ENCODE data around the gene PRR5L.

PRR5L gene

DNA sequence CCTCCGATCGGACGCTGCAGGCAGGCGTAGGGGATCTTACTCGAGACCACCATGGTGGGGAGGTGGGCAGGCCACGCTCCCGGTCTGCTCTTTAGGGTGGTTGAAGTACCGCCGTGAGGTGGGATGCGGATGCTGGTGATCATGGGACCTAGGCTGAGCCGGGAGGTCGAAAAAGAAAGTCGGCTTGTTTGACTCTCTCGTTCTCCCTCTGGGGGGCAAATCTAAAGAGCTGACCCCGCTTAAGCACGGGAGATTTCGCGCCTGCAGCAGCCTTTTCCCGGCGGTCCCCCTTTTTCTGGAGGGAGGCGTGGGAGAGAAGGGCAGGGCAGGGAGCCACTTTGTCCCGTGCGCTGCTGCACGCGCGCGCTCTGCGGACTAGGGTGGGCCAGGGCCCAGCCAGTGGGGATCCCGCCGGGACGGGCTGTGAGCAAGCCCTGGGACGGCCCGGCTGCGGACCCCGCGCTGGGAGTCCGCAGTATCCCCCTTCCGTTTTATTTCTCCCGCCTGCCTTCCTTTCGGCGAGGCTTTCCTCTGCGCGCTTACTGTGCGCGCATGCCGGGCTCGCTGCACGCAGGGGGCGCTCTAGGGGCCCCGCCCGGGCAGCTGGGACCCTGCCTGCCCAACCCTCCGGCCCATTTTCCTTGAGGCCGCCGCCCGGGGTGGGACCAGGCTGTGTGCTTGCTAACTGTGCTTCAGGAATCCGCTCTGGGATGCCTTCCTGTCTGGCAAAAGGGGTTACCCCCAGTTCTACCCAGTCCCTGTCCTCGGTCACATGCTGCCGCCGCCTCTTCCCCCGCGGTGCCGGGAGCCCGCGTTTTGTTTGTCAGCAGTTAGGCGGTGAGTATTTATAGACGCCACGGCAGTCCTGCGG is 81.0 kb downstream of the PRR5L start:
- DNase-seq (ENCODE audit: low read depth), result no peak

DNA sequence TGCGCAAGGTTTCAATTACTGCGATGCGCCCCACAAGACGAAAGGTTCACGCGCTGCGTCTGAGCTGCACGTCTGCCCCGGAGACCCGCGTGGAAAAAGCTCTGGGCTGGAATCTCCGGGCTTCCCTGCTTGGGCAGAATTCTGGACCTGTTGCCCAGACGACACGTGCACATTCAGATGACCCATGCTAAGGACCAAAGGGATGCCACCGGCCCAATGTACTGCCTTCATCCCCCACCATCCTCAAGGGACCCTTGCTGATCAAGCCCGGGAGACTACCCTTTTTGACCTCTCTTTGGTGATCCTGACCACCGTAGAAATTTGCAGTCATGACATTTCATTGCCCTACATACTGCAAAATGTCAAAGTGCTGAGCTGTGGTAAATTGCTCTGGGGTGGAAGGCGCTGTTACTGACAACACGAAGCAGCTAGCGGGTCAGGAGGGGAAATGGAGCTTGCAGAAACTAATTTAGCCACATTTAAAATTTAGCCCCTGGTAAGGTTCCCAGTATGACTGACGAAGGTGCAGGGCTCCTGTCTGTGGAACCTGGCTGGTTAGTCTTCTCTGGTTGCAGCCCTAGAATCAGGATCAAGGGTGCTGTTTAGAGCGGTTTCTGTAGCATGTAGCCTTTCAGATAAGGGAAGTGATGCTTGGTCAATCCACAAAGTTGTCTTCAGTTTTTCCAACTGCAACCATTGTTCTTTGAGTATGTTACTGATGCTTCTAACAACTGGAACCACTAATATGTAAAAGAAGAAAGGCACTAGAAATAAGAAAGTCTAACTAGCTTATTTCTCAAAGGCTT is 81.9 kb downstream of the PRR5L start:
- no peak for DNase-seq (ENCODE audit: low read depth)

DNA sequence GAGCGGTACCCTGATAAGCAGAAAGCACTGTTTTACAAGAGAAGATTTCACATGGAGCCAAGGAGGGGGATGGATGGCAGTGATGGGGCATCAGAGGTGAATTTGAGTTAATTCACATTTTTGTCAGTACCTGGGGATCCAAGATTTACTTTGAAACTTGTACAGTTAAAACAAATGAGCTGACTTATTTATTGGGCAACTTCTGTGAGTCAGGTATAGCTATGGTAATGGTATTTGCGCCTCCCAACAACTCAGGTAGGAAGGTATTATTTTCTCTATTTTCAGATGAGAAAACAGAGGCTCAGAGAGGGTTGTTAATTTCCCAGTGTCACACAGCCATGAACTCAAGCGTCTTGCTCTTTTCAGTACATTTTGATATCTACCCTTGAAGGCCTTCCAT is 83.6 kb downstream of the PRR5L start:
- DNase-seq (ENCODE audit: low read depth), result no peak

DNA sequence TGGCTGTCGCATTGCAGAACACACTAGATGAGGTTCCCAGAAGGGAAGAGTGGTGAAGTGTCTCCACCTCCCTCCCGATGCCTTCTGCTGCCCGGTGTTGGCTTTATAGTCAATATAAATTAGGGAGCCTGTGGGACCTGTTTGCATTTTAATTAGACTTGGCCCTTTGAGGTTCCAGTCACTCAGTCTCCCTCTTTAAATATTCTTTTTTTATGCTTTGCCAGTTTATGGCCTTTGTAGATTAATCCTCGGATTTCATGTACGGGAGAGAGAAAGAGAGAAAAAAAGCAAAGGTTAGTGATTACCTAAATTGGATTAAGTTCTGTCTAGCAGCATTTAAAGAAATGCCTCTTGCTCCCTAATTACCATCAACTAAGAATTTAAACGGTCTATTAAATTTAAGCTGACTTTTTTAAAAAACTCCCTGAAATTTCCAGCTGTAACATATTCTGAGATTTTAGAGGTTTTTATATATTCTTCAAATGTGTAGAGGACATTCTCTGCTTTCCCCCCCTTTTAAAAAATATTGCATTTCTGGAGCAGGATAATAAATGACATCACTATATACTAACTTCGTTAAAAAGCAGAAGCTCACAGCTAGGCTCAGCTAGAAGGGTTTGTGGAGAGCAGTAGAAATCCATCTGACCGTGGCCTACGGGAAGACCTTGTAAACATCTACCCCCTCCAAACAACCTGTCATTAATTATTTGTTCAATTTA is 84.4 kb downstream of the PRR5L start:
- DNase-seq (ENCODE audit: low read depth), result no peak

DNA sequence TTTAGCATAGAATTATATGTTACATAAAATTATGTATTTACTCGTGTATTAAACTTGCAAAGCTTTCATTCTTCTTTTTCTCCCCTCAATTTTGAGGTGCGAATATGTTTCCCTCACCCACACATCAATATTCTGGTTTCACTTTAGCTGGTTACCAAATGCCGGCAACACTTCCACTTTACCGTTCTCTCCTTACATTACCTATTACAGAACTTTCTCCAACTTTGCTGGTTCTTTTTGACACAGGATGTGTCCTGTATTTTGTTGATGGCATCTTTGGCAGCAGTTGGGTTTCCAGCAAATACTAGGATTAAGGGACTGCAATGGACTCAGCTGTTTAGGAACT is 84.9 kb downstream of the PRR5L start:
- no peak for DNase-seq (ENCODE audit: low read depth)

DNA sequence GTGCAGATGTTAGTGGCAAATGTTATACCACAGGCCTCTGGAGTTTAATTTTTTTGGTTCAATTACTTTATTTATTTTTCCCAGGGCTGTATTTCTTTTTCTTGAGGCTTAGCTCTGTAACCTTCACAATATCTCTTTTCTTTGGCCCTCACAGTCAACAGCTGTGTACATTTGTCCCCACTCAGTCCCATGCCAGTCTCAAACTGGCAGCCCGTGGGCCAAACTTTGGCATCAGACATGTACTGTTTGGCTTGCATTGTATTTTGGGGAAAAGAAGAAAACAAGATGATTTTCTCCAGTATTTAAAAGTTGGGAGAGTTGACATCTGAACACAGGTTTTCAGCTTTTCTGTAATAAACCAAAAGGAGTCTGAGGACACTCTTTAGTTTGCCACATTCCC is 87.1 kb downstream of the PRR5L start:
- DNase-seq (ENCODE audit: low read depth), result no peak

DNA sequence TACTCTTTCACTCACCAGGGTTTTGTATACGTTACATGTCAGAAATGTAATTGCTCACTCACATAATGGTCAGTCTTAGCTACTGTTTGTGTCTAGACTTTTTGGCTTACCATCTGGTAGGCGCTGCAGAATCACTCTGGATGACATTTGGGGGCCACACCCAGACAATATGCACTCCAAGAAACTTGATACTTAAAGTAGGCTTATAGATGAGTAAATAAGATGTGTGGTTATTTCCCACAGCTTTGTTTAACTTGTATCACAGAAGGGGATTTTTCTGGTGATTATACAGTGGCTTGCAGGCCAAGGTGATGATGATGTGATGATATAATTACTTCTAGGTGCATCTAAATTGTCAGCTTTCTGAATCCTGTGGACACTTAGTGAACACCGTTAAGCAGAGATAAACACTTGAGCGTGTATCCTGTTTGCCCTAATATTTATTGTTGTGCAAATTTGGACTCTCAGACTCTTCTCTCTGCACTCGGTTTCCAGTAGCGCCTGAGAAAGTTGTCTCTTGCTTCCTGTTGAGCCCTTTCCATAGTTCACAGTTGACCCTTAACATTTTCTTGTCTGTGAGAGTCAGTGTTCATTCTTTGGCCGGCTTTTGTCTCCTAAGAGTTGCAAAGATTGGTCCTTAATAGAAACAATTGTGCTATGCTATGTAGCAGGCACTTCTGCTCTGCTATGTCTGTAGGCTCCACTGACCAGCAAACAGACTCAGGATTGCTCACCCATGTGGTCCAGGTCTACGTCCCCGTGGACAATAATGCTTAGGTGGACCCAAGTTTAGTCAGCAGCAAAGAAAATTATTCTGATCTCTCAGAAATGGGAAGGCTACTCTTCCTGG is 89.3 kb downstream of the PRR5L start:
- DNase-seq (ENCODE audit: low read depth), result no peak

DNA sequence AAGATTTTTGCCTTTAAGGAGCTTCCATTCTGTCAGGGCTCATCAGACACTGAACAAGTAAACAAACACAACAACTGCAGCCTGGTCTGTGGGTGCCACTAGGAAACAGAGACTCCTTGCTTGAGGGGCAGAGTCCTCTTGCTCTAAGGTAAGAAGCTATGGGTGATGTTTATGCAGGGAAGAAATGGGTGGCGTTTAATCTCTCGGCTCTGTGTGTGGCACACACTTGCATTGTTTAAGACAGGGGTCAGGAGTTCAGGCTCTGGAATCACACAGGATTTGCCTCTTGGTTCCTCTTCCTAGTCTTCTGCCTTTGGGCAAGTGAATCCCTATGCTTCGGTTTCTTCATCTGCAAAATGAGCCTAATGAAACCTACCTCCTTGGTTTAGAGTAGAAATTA is 90.3 kb downstream of the PRR5L start:
- DNase-seq (ENCODE audit: low read depth), result no peak

DNA sequence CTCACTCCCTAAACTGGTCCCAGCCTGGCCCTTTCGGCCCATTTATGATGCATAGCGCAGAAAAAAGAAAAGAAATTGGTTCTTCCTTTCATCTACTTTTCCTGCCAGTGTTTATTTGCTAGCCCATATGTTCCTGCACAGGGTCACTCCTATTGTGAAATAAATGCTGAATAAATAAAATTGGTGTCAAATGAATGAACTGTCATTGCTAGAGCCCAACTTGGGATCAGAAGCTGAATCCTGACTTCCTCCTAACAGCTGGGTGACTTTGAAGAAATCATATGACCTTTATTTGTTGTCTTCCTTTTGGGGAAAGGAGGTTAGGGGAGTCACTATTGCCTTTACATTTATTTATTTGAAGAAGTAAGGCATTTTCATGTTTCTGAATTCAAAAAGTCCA is 92.0 kb downstream of the PRR5L start:
- no peak for DNase-seq (ENCODE audit: low read depth)

DNA sequence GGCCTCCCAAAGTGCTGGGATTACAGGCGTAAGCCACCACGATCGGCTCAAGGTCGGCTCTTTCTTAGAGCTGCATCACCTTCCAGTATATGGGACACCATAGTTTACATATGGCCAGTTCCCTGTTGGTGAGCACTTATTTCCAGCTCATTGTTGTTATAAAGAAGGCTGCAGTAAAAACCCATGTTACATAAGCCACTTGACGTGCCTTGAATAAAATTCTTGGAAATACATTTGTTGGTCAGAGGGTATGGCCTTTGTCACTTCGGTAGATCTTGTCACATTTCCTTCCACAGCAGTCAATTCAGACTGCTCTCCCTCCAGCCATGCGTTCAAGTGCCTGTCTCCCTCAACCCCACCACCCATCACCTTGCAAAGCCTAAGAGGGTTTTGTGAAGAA is 92.9 kb downstream of the PRR5L start:
- no peak for DNase-seq (ENCODE audit: low read depth)

DNA sequence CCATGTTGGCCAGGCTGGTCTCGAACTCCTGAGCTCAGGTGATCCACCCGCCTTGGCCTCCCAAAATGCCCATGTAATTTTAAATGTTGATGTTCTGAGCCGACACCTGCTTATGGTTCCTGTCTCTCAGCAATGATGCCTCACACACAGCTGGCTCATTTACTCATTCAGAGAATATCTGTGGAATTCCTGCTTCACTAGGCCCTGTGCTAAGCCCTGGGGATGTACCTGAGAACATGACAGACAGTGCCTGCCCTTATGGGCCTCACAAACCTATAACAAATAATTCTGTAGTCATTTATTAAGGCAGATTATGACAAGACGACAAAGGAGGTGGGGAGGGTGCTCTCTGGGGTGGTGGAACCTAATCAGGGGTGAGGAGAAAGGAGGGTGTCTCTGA is 93.7 kb downstream of the PRR5L start:
- no peak for DNase-seq (ENCODE audit: low read depth)

DNA sequence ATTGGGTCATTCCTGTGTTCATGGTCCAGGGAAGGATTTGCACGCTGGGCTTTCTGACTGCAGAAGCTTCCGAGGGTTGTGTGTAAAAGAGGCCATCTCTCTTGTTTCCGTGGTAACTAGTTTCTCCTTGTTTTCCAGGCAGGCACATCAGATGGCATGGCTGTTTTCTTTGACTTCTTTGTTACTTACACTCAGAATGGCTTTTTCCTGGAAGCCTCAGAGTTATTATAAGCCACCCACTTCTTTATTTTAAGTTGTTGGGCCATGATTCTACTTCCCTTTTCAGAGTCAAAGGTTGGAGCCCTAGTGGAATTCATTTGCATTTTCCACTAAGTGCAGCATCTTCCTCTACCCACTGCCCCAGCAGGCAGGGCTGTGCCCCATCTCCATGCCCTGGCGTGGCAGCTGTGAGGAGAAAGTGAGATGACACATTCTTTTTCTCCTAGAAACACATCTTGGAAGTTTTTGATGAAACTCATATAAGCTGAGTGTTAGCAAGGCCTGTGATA is 94.9 kb downstream of the PRR5L start:
- no peak for DNase-seq (ENCODE audit: low read depth)

DNA sequence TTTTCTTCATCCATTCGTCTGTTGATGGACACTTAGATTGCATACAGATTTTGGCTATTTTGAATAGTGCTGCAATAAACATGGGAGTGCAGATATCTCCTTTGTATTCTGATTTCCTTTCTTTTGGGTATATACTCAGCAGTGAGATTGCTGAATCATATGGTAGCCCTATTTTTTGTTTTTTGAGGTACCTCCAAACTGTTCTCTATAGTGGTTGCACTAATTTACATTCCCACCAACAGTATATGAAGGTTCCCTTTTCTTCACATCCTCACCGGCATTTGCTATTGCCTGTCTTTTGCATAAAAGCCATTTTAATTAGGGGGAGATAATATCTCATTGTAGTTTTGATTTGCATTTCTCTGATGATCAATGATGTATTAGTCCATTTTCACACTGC is 96.1 kb downstream of the PRR5L start:
- no peak for DNase-seq (ENCODE audit: low read depth)

DNA sequence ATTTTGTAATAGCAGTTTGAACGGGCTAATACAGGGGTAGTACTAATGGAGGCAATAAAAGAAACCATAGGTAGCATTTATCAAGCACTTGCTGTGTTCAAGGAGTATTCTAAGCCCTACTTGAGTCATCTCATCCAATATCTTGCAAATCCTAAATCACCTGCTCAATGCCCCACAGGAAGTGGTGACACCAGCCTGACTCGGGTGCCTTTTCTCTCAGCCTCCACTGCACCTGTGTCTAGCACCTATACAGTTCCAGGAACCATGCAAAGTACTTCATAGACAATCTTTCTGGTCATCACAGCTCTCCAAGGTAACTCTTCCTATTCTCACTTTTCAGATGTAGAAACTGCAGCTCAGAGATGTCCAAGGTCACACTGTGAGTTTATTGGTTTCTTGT is 98.0 kb downstream of the PRR5L start:
- no peak for DNase-seq (ENCODE audit: low read depth)

DNA sequence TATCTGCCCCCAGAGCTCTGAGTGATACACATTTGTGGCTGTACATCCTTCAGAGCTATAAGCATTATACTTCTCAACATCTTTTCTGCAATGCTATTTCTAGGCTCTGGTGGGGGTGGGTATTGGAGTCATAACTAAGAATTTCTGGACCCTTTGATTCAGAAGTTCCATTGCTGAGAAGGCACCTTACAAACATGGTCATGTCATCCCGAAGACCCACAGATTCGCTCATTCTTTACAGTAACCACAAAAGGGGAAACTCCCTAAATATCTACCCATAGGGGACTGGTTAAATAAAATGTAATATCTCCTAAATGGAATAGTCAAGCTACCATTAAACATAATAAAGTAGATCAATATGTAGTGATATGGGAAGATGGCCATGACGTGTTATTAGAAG is 98.8 kb downstream of the PRR5L start:
- no peak for DNase-seq (ENCODE audit: low read depth)

DNA sequence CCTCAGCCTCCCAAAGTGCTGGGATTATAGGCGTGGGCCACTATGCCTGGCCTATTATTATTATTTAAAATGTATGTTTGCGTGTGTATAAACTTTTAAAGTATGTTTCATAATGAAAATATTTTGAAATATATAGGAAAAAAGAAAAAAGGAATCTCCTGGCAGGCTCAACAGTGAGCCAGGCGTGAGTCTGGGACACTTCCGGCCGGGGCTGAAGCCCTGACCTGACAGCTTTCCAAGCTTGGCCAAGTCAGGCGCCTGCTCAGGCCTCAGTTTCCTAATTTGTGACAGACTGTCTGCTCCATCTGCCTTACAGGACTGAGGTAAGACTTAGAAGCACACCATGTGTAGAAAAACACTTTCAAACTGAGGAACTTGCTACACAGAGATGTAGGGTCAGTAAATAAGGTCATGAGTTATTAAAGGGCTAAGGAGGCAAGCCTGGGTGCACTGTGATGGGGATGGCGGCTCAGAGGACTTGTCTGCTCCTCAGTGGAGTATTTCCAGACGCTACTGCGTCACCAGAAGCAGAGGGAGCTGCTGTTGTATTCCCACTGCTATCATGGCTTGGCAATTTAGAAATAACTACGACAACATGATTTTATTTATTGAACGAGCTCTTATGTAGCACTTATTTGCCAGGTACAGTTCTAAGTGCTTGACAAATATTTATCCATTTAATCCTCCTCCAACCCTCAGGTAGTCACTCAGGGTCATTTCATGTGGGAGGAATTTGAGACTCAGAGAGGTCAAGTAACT is 100.1 kb downstream of the PRR5L start:
- DNase-seq (ENCODE audit: low read depth), result no peak

DNA sequence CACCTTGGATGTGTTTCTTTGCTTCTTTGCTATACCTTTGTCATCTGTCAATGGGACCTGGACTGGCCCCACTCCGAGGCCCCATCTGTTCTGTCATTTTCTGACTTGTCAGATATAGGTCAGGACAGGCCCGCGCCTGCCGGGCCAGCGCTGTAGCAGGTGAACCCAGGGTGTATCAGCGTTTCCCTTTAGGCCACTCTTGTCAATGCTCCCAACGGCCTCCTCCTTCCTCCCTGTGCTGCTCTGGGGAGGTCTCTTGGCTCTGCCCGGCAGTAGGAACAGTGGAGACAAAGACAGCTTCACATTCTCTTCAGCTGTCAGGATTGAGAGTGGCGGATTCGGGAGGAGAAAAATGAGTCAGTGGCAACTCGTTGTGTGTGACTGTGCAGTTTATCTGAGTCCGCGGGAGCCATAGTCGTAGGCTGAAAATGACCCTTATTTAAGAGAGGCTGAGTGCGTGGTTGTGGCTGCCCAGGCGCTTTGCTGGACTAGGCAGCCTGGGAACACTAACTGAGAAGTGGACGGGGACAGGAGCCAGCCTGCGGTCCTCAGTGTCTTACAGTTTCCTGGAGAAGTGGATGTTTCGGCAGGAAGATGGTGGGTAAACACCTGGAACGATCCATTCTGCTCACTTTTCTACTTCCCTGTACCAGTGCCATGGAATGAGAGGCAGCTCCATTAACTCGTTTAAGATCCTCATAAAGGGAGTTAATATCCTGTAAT is 102.3 kb downstream of the PRR5L start:
- DNase-seq (ENCODE audit: low read depth), result no peak

DNA sequence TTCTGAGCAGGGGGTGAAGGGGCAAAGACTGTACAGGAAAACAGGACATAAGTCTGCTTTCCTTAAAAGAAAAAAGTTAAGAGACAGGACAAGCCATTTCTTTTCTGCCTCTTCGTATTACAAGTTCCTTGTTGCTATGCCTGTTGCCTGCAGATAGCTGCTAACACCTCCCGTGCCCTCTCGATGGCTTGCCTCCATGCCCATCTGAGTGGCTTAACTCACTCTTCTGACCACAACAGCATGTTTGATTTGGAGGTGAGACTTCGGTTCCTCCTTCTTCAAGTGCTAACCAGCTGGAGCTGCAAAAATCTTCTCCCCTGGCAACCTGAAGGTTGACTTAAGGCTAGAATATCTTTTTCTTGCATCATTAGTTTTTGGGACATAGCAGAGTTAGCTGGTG is 103.1 kb downstream of the PRR5L start:
- DNase-seq (ENCODE audit: low read depth), result no peak

DNA sequence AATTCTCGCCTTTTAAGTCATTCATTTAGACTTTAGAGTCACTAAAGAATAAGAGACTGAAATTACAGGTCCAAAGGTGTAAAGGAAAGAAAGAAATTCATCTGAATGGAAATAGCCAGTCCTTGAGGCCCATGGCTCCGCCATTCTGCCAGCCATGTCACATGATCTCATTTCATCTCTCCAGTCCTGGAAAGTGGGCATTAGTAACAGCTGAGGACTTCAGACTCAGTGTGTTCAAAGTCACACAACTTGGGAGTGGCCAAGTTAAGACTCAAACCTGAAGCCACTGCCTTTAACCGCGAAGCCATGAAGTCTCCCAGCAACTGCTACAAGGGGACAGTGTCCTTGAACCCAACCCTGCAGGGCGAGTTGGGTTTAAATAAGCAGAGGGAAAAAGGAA is 103.7 kb downstream of the PRR5L start:
- no peak for DNase-seq (ENCODE audit: low read depth)

DNA sequence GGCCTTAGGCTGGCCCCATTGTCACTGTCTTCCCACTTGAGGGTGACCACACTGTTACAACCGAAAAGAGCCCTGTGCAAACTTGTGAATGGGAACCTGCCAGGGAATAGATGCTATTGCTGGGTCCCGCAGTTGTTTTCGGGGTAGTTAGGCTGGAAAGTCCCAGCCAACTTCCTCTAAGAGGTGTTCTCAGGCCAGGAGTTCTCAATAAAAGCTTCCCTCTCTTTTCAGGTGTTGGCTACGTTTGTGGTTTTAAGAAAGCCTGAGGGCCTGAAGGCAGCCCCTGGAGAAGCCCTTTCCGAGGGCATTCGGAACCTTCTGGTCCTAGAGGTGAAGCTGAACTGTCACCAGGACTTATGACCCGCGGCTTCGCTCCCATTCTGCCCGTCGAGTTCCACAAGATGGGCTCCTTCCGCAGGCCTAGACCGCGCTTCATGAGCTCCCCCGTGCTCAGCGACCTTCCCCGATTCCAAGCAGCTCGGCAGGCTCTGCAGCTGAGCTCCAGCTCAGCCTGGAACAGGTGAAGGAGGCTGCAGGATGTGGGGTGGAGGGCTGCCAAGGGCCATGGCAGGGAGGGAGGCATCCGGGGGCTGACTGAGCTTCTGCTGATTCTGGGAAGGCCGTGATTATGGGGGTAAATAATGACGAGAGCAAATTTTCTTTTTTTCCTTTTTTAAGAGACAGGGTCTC is 104.8 kb downstream of the PRR5L start:
- no peak for DNase-seq (ENCODE audit: low read depth)

Data from HS-5 (cell line).